ENCODE data around the gene KDM3A.

DNA sequence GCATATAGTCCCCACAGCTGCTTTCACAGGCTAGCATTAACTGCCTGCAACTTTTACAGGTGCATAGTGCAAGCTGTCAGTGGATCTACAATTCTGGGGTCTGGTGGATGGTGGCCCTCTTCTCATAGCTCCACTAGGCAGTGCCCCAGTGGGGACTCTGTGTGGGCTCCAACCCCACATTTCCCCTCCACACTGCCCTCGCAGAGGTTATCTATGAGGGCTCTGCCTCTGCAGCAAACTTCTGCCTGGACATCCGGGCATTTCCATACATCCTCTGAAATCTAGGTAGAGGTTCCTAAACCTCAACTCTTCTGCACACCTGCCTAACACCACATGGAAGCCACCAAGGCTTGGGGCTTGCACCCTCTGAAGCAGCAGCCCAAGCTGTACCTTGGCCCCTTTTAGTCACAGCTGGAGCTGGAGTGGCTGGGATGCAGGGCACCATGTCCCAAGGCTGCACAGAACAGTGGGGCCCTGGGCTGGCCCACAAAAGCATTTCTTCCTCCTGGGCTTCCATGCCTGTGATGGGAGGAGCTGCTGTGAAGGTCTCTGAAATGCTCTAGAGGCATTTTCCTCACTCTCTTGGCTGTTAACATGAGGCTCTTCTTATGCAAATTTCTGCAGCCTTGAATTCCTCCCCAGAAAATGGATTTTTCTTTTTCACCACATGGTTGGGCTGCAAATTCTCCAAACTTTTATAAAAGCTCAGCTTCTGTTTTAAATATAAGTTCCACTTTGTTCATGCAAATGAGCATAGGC lies 59.3 kb downstream of the KDM3A start:
- TF ChIP-seq CTCF (IDR thresholded peaks at IDR 0.05) (no peak), POLR2A (IDR thresholded peaks at IDR 0.05) (no peak)

Data from prostate gland (tissue), 2 donors.